HepG2 (cell line): Measurements from ENCODE around the gene RER1. TPM values are rescaled to one million over a fixed set of nuclear protein-coding genes. Genes with fewer than 3 reads are reported as not detected.

Source experiments
- ESRRA ChIP-seq: sonication (generic); formaldehyde crosslinking; IDR thresholded peaks from 2 replicates; pipeline ENCODE4 v1.5.1; 2020; ENCODE audit warnings: mild to moderate bottlenecking, low read depth, missing genetic modification reagents
- FOXO1 ChIP-seq: sonication (generic); formaldehyde crosslinking; IDR thresholded peaks from 2 replicates; pipeline ENCODE4 v1.4.0; 2020; ENCODE audit warnings: missing genetic modification reagents
- KLF11 ChIP-seq: IDR thresholded peaks from 2 replicates; pipeline ENCODE4 v1.6.1; 2016; ENCODE audit warnings: missing compliant biosample characterization
- MED1 ChIP-seq: sonication (generic); formaldehyde crosslinking; IDR thresholded peaks from 2 replicates; pipeline ENCODE4 v1.4.0; 2020; ENCODE audit warnings: missing genetic modification reagents
- NONO ChIP-seq, 2 experiments: fragments of 450-650 bp in 1 of 2; sonication (generic) in 1 of 2; formaldehyde crosslinking in 1 of 2; IDR thresholded peaks in 1 of 2; conservative IDR thresholded peaks in 1 of 2; 2 replicates each; pipeline versions ENCODE4 v1.6.1 to v1.8.0; 2017 to 2022; ENCODE audit warnings: mild to moderate bottlenecking in 1 of 2, missing genetic modification reagents in 1 of 2, moderate library complexity in 1 of 2
- SRSF4 ChIP-seq: fragments of 200-400 bp; formaldehyde crosslinking; IDR thresholded peaks from one replicate; pipeline ENCODE4 v1.6.1; 2018; ENCODE audit warnings: mild to moderate bottlenecking, low read depth, low read length, moderate library complexity; ENCODE audit not compliant: poor library complexity, severe bottlenecking
- TMF1 ChIP-seq: sonication (generic); formaldehyde crosslinking; IDR thresholded peaks from 2 replicates; pipeline ENCODE4 v1.8.1; 2022; ENCODE audit warnings: low read depth, missing genetic modification reagents
- ZNF160 ChIP-seq: sonication (generic); formaldehyde crosslinking; IDR thresholded peaks from 2 replicates; pipeline ENCODE4 v1.8.0; 2022; ENCODE audit warnings: mild to moderate bottlenecking, inconsistent platforms, missing genetic modification reagents
- ZNF207 ChIP-seq: fragments of 450-650 bp; IDR thresholded peaks from 2 replicates; pipeline ENCODE4 v1.6.1; 2016; ENCODE audit warnings: antibody characterized with exemption, borderline replicate concordance
- ZNF326 ChIP-seq: sonication (generic); formaldehyde crosslinking; IDR thresholded peaks from 2 replicates; pipeline ENCODE4 v1.4.0; 2020; ENCODE audit warnings: missing genetic modification reagents, borderline replicate concordance
- ZNF329 ChIP-seq: sonication (generic); formaldehyde crosslinking; IDR thresholded peaks from 2 replicates; pipeline ENCODE4 v1.9.0; 2021; ENCODE audit warnings: low read depth, mild to moderate bottlenecking, missing genetic modification reagents
- ZNF335 ChIP-seq: sonication (generic); formaldehyde crosslinking; IDR thresholded peaks from 2 replicates; pipeline ENCODE4 v1.4.0; 2020; ENCODE audit warnings: missing genetic modification reagents
- ZNF547 ChIP-seq: sonication (generic); formaldehyde crosslinking; IDR thresholded peaks from 2 replicates; pipeline ENCODE4 v1.5.1; 2020; ENCODE audit warnings: mild to moderate bottlenecking, missing genetic modification reagents
- polyA plus RNA-seq, 8 experiments: library from polyadenylated mRNA; depleted of rRNA in 3 of 8; stranded (reverse) in 7 of 8; unstranded in 1 of 8; fragments of >200 nt; fragmentation: Illumina TruSeq in 4 of 8; extraction: Trizol in 4 of 8; gene quantifications; 2 replicates each; pipeline versions ENCODE4 v1.2.1 to v1.2.3, GENCODE V29; 2011 to 2016; ENCODE audit warnings: low read depth in 4 of 8, missing spikeins in 1 of 8, mixed read lengths in 1 of 8; ENCODE audit not compliant: insufficient read depth in 1 of 8
- total RNA-seq, 5 experiments: library from RNA; depleted of rRNA; stranded (reverse); fragments of >200 nt; fragmentation: Illumina TruSeq; extraction: Trizol; gene quantifications; 2 replicates each; pipeline ENCODE4 v1.2.3, GENCODE V29; 2016; ENCODE audit warnings: low read depth in 1 of 5
- TF ChIP-seq, protein P1 (sequence below): sonication (generic); formaldehyde crosslinking; IDR thresholded peaks from 2 replicates; pipeline ENCODE4 v1.9.0; 2022; ENCODE audit warnings: low read depth, missing genetic modification reagents
- TF ChIP-seq, protein P2 (sequence below): IDR thresholded peaks from 2 replicates; pipeline ENCODE4 v1.6.1; 2018; ENCODE audit warnings: missing genetic modification reagents
- TF ChIP-seq, protein P3 (sequence below): sonication (generic); formaldehyde crosslinking; IDR thresholded peaks from 2 replicates; pipeline ENCODE4 v1.9.0; 2021; ENCODE audit warnings: missing genetic modification reagents, borderline replicate concordance
- TF ChIP-seq, protein P4 (sequence below): sonication (generic); formaldehyde crosslinking; IDR thresholded peaks from 2 replicates; pipeline ENCODE4 v1.4.0; 2020; ENCODE audit warnings: missing genetic modification reagents, low read depth, mild to moderate bottlenecking, borderline replicate concordance
- TF ChIP-seq, protein P5 (sequence below): sonication (generic); formaldehyde crosslinking; IDR thresholded peaks from 2 replicates; pipeline ENCODE4 v1.5.1; 2020; ENCODE audit warnings: mild to moderate bottlenecking, missing genetic modification reagents

Gene RER1
- total and polyA plus RNA-seq, 2 of the 13 experiments (the other 11 are each of a cell fraction or from before 2014, with no cell fraction given), result 128 to 164 TPM

DNA sequence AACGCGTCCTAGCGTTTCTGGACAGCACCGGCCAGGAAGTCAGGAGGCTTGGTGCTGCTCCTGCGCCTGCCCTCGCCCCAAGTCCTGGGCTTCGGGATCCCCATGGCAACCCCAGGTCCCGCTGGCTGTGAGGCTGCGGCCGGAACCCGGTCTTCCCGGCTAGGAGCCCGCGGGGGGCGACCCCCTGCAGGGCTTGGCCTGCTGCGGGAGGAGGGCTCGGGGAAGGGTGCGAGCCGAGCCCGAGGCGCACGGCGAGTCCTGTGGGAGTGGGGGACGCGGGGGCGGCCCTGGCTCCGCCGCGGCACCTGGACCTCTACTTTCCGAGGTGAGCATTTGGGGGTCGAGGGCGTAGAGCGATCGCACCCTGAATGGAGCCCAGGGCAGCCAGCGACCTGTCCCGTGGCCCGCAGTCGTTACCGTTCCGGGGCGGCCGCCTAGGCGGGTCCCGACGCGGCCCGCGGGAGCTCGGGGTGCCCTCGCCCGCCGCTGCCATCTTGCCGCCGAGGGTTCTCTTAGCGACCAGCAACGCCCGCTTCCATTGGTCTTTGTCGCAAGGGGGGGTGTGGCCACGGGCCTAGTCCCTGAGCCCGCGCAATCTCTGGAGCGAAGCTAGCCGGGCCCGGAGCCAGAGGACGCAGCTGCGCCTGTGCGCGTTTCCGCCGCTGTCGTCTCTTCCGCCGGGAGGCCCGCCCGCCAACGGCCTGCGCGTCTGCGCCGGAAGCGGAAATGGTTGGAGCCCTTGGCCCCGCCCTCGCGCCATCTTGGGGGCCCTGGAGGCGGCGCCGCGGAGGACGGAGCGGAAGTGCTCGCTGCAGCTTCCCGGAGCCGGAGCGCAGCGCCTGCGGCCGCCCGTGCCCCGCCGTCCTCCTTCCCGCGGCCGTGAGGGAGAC lies at the start of gene RER1, which contains the start of gene MORN1 (continued):
- TF ChIP-seq, protein P1, sequence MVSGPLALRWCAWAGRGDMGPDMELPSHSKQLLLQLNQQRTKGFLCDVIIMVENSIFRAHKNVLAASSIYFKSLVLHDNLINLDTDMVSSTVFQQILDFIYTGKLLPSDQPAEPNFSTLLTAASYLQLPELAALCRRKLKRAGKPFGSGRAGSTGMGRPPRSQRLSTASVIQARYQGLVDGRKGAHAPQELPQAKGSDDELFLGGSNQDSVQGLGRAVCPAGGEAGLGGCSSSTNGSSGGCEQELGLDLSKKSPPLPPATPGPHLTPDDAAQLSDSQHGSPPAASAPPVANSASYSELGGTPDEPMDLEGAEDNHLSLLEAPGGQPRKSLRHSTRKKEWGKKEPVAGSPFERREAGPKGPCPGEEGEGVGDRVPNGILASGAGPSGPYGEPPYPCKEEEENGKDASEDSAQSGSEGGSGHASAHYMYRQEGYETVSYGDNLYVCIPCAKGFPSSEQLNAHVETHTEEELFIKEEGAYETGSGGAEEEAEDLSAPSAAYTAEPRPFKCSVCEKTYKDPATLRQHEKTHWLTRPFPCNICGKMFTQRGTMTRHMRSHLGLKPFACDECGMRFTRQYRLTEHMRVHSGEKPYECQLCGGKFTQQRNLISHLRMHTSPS (CRISPR knock-in tag), result no peak
- TF ChIP-seq, protein P2, sequence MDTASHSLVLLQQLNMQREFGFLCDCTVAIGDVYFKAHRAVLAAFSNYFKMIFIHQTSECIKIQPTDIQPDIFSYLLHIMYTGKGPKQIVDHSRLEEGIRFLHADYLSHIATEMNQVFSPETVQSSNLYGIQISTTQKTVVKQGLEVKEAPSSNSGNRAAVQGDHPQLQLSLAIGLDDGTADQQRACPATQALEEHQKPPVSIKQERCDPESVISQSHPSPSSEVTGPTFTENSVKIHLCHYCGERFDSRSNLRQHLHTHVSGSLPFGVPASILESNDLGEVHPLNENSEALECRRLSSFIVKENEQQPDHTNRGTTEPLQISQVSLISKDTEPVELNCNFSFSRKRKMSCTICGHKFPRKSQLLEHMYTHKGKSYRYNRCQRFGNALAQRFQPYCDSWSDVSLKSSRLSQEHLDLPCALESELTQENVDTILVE (CRISPR knock-in tag), result peak; percentile 83; the same call in 1 of the 2 replicates
- TF ChIP-seq FOXO1 (CRISPR knock-in tag), result no peak
- no peak for TF ChIP-seq ZNF326 (CRISPR knock-in tag)
- TF ChIP-seq, protein P3, sequence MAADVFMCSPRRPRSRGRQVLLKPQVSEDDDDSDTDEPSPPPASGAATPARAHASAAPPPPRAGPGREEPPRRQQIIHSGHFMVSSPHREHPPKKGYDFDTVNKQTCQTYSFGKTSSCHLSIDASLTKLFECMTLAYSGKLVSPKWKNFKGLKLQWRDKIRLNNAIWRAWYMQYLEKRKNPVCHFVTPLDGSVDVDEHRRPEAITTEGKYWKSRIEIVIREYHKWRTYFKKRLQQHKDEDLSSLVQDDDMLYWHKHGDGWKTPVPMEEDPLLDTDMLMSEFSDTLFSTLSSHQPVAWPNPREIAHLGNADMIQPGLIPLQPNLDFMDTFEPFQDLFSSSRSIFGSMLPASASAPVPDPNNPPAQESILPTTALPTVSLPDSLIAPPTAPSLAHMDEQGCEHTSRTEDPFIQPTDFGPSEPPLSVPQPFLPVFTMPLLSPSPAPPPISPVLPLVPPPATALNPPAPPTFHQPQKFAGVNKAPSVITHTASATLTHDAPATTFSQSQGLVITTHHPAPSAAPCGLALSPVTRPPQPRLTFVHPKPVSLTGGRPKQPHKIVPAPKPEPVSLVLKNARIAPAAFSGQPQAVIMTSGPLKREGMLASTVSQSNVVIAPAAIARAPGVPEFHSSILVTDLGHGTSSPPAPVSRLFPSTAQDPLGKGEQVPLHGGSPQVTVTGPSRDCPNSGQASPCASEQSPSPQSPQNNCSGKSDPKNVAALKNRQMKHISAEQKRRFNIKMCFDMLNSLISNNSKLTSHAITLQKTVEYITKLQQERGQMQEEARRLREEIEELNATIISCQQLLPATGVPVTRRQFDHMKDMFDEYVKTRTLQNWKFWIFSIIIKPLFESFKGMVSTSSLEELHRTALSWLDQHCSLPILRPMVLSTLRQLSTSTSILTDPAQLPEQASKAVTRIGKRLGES (CRISPR knock-in tag), result no peak
- TF ChIP-seq ESRRA, result 0 out of 2 replicates have a peak, but pooled peaks have one; percentile 42
- TF ChIP-seq TMF1 (CRISPR knock-in tag), result peak; percentile 64; the same call in 1 of the 2 replicates
- TF ChIP-seq ZNF329 (CRISPR knock-in tag), result no peak
- TF ChIP-seq SRSF4, result no peak
- TF ChIP-seq ZNF160 (CRISPR knock-in tag), result no peak
- TF ChIP-seq, protein P4, sequence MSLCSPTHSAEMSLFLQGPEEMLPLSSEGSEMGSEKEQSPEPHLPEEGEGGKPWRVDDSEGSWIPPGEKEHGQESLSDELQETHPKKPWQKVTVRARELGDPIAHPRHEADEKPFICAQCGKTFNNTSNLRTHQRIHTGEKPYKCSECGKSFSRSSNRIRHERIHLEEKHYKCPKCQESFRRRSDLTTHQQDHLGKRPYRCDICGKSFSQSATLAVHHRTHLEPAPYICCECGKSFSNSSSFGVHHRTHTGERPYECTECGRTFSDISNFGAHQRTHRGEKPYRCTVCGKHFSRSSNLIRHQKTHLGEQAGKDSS (CRISPR knock-in tag), result 0 out of 2 replicates have a peak, but pooled peaks have one; percentile 19
- no peak for TF ChIP-seq ZNF335 (CRISPR knock-in tag)
- TF ChIP-seq MED1, result no peak
- TF ChIP-seq KLF11, result no peak
- TF ChIP-seq, protein P5, sequence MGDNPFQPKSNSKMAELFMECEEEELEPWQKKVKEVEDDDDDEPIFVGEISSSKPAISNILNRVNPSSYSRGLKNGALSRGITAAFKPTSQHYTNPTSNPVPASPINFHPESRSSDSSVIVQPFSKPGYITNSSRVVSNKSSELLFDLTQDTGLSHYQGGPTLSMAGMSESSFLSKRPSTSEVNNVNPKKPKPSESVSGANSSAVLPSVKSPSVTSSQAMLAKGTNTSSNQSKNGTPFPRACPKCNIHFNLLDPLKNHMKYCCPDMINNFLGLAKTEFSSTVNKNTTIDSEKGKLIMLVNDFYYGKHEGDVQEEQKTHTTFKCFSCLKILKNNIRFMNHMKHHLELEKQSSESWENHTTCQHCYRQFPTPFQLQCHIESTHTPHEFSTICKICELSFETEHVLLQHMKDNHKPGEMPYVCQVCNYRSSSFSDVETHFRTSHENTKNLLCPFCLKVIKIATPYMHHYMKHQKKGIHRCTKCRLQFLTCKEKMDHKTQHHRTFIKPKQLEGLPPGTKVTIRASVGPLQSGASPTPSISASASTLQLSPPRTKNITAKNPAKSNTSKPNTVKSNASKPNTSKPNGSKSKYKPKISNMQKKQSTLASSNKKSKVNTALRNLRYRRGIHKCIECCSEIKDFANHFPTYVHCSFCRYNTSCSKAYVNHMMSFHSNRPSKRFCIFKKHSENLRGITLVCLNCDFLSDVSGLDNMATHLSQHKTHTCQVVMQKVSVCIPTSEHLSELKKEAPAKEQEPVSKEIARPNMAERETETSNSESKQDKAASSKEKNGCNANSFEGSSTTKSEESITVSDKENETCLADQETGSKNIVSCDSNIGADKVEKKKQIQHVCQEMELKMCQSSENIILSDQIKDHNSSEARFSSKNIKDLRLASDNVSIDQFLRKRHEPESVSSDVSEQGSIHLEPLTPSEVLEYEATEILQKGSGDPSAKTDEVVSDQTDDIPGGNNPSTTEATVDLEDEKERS (CRISPR knock-in tag), result no peak
- peak; percentile 79; the same call in 1 of the 2 replicates for TF ChIP-seq ZNF547 (CRISPR knock-in tag)
- no peak for TF ChIP-seq NONO (IDR thresholded peaks at IDR 0.05)
- TF ChIP-seq NONO (CRISPR knock-in tag; conservative IDR thresholded peaks at IDR 0.05), result peak; percentile 70
- no peak for TF ChIP-seq ZNF207
